K562 (cell line): ENCODE measurements around the gene RBPJ. TPM values are rescaled to one million over a fixed set of nuclear protein-coding genes. Genes with fewer than 3 reads are reported as not detected.

ENCODE experiments used
- ATAC-seq: fragments of 200-7000 bp; cut with Tn5 transposase; 3 replicates; pipeline ENCODE4 v1.9.1; 2020; ENCODE audit warnings: moderate library complexity
- BruUV-seq: library from RNA; stranded (reverse); fragments of 400-500 nt; replicated peaks from 2 replicates; lab custom pipeline; 2021; lab: Mats Ljungman, UMichigan
- CTCF ChIA-PET: fragments of 300-600 bp; formaldehyde crosslinking; extraction: SDS; loops from one replicate; lab custom pipeline; 2021; ENCODE audit warnings: low intra/inter-chr PET ratio; lab: Yijun Ruan, JAX
- POLR2A ChIA-PET: fragments of 300-600, 350-650 bp; sonication (Branson Sonifier 250); formaldehyde crosslinking; extraction: SDS; loops from one replicate; lab custom pipeline; 2021; ENCODE audit warnings: antibody characterized with exemption, inconsistent platforms; lab: Yijun Ruan, JAX
- DNase-seq, 4 experiments: peaks; one replicate each; pipeline versions ENCODE4 v3.0.0 to v3.0.0-alpha.2; 2011 to 2018; ENCODE audit warnings: low spot score in 3 of 4, mixed read lengths in 3 of 4; ENCODE audit errors: extremely low read depth in 1 of 4
- FAIRE-seq: peaks from 2 replicates; lab custom pipeline; 2011; peaks lifted over from hg19 to GRCh38; lab: Jason Lieb, UNC
- H2AFZ ChIP-seq: 2 replicates; pipeline ENCODE4 v1.6.0; 2011; ENCODE audit warnings: low read depth, low read length, control low read depth, inconsistent platforms
- H3K27ac ChIP-seq: fragments of 200-600 bp; 3 replicates; pipeline ENCODE4 v1.8.0; 2011; ENCODE audit warnings: low read depth, mild to moderate bottlenecking, control low read depth, inconsistent platforms, low read length, moderate library complexity, mixed read lengths; ENCODE audit errors: extremely low read depth
- H3K27me3 ChIP-seq, 2 experiments: fragments of 300-600 bp in 1 of 2; 2 replicates in 1 of 2; 3 replicates in 1 of 2; pipeline versions ENCODE4 v1.6.0 to v1.8.0; 2011; ENCODE audit warnings: inconsistent platforms in 2 of 2, low read length in 2 of 2, mild to moderate bottlenecking in 1 of 2, mixed read lengths in 1 of 2, moderate library complexity in 1 of 2; ENCODE audit not compliant: control insufficient read depth in 2 of 2, insufficient read depth in 2 of 2
- H3K36me3 ChIP-seq: fragments of 300-600 bp; 3 replicates; pipeline ENCODE4 v1.8.0; 2011; ENCODE audit warnings: mild to moderate bottlenecking, low read length, inconsistent platforms; ENCODE audit not compliant: control insufficient read depth, insufficient read depth
- H3K4me1 ChIP-seq, 2 experiments: fragments of 200-600 bp in 1 of 2; replicated peaks in 1 of 2; 2 replicates in 1 of 2; 3 replicates in 1 of 2; pipeline versions ENCODE4 v1.5.1 to v1.8.0; 2011; ENCODE audit warnings: inconsistent platforms in 2 of 2, low read length in 2 of 2, mild to moderate bottlenecking in 1 of 2, mixed read lengths in 1 of 2, moderate library complexity in 1 of 2; ENCODE audit not compliant: control insufficient read depth in 2 of 2, insufficient read depth in 2 of 2
- H3K4me2 ChIP-seq: 2 replicates; pipeline ENCODE4 v1.6.1; 2011; ENCODE audit warnings: low read length, control low read depth, inconsistent platforms, mixed read lengths; ENCODE audit not compliant: insufficient read depth
- H3K4me3 ChIP-seq: fragments of 200-600 bp; sonication (generic), shearing (Covaris generic); 2 replicates; pipeline ENCODE4 v1.5.1; 2016; ENCODE audit warnings: control low read depth, inconsistent platforms
- H3K79me2 ChIP-seq: fragments of 200-600 bp; 3 replicates; pipeline ENCODE4 v1.8.0; 2011; ENCODE audit warnings: low read length, inconsistent platforms; ENCODE audit not compliant: control insufficient read depth, insufficient read depth
- H3K9ac ChIP-seq, 2 experiments: 2 replicates each; pipeline versions ENCODE4 v1.6.0 to v1.6.1; 2011; ENCODE audit warnings: low read depth in 2 of 2, low read length in 2 of 2, control low read depth in 1 of 2, inconsistent platforms in 1 of 2, mild to moderate bottlenecking in 1 of 2, mixed read lengths in 1 of 2; ENCODE audit not compliant: insufficient read depth in 1 of 2
- H3K9me1 ChIP-seq: one replicate; pipeline ENCODE4 v1.6.0; 2011; ENCODE audit warnings: inconsistent platforms, mild to moderate bottlenecking, low read length, moderate library complexity; ENCODE audit not compliant: control insufficient read depth, insufficient read depth
- H3K9me3 ChIP-seq: replicated peaks from 2 replicates; pipeline ENCODE4 v1.5.1; 2011; ENCODE audit warnings: low read depth, low read length, inconsistent platforms; ENCODE audit not compliant: control insufficient read depth, insufficient read depth
- H4K20me1 ChIP-seq: replicated peaks from 2 replicates; pipeline ENCODE4 v1.6.1; 2011; ENCODE audit warnings: low read length, inconsistent platforms, mixed read lengths; ENCODE audit not compliant: control insufficient read depth, insufficient read depth
- ZNF165 ChIP-seq: fragments of 250-450 bp; sonication (Bioruptor Pico); IDR thresholded peaks from 2 replicates; pipeline ENCODE4 v1.4.0; 2020; ENCODE audit warnings: borderline replicate concordance
- ZNF316 ChIP-seq: fragments of 450-650 bp; IDR thresholded peaks from 2 replicates; pipeline ENCODE4 v1.6.1; 2016
- ZNF717 ChIP-seq: fragments of 250-450 bp; sonication (Bioruptor Pico); IDR thresholded peaks from 2 replicates; pipeline ENCODE4 v1.5.0; 2021
- WGBS: fragments of 100-300 bp; shearing (Covaris generic); methylation state at CpG from one replicate; pipeline ENCODE4 v1.1.6; 2016; ENCODE audit warnings: low coverage, mixed read lengths; ENCODE audit not compliant: insufficient coverage; ENCODE audit errors: missing lambda C conversion rate; 5-methylcytosine and 5-hydroxymethylcytosine counted together
- in situ Hi-C: fragments of 300-500 bp; cut with MboI; formaldehyde crosslinking; loops from 4 replicates; pipeline ENCODE4 v1.15.0; 2018; ENCODE audit warnings: inconsistent platforms, mixed read lengths
- intact Hi-C: fragments of 100-400 bp; cut with micrococcal nuclease; formaldehyde crosslinking; loops from 2 replicates; pipeline ENCODE4 v1.14.2; 2022
- polyA plus RNA-seq, 8 experiments: library from polyadenylated mRNA; depleted of rRNA in 4 of 8; stranded (reverse) in 5 of 8; unstranded in 3 of 8; fragments of >200 nt; fragmentation: Nextera tagmentation in 2 of 8; fragmentation: Illumina TruSeq in 1 of 8; extraction: Ambion mirVana in 2 of 8; extraction: Trizol in 1 of 8; gene quantifications; 2 replicates each; pipeline versions ENCODE4 v1.2.1 to v1.2.3, GENCODE V29; 2011 to 2014; ENCODE audit warnings: inconsistent platforms in 1 of 8, missing spikeins in 1 of 8
- total RNA-seq, 7 experiments: library from RNA; depleted of rRNA in 6 of 7; stranded (reverse); fragments of >200 nt in 6 of 7; fragmentation: Illumina TruSeq in 2 of 7; extraction: Trizol in 2 of 7; gene quantifications; 2 replicates each; pipeline versions ENCODE4 v1.2.1 to v1.2.3, GENCODE V29; 2011 to 2021; ENCODE audit warnings: low replicate concordance in 1 of 7
- TF ChIP-seq, protein P1 (sequence below): IDR thresholded peaks from 3 replicates; pipeline ENCODE4 v1.6.1; 2011; ENCODE audit warnings: borderline replicate concordance, mild to moderate bottlenecking, moderate library complexity; ENCODE audit not compliant: insufficient read length; ENCODE audit errors: extremely low read depth

RBPJ gene
- total and polyA plus RNA-seq, 9 of the 15 experiments (the other 6 are each of a cell fraction or from before 2014, with no cell fraction given) = 17.2 to 49.4 (median 33.8) TPM

DNA sequence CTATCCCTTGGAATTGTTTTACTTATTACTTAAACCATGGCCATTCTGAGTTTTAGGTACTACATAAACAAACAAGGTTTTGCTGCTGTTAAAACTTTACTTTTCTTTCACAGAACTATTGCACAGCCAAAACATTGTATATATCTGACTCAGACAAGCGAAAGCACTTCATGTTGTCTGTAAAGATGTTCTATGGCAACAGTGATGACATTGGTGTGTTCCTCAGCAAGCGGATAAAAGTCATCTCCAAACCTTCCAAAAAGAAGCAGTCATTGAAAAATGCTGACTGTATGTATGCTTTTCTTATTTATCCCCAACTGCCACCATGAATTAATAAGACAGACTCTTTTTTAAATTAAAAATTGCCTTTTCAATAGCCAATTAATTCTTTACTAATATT is 99.6 kb downstream of the RBPJ start:
- Histone ChIP-seq H3K9me1 (no peaks in the 10 kb centered on the region), H2AFZ (no peak overlapping the region), H3K27ac (no peak overlapping the region), H3K36me3 (peaks cover 39% of the 10 kb centered on the region; the same call in 2 of the 3 replicates), H3K4me1 (no peaks in the 10 kb centered on the region), H3K79me2 (no peaks in the 10 kb centered on the region), H3K4me3 (no peak overlapping the region), H4K20me1 (no peaks in the 10 kb centered on the region), H3K4me2 (no peak overlapping the region), H3K9ac (no peak overlapping the region), H3K9me3 (no peaks in the 10 kb centered on the region), H3K27me3 (no peaks in the 10 kb centered on the region)
- intact Hi-C loops = no loop called here
- DNase-seq (no peak), FAIRE-seq (no peak), ATAC-seq (no peak)
- POLR2A ChIA-PET = interaction anchor here (1.1 kb wide), 1 partner anchor 8 kb away, joined by 3 read pairs; no protein-coding TSS in a partner anchor
- no peak for TF ChIP-seq ZNF165 (CRISPR knock-in tag)
- TF ChIP-seq ZNF717 = no peak
- TF ChIP-seq, protein P1, sequence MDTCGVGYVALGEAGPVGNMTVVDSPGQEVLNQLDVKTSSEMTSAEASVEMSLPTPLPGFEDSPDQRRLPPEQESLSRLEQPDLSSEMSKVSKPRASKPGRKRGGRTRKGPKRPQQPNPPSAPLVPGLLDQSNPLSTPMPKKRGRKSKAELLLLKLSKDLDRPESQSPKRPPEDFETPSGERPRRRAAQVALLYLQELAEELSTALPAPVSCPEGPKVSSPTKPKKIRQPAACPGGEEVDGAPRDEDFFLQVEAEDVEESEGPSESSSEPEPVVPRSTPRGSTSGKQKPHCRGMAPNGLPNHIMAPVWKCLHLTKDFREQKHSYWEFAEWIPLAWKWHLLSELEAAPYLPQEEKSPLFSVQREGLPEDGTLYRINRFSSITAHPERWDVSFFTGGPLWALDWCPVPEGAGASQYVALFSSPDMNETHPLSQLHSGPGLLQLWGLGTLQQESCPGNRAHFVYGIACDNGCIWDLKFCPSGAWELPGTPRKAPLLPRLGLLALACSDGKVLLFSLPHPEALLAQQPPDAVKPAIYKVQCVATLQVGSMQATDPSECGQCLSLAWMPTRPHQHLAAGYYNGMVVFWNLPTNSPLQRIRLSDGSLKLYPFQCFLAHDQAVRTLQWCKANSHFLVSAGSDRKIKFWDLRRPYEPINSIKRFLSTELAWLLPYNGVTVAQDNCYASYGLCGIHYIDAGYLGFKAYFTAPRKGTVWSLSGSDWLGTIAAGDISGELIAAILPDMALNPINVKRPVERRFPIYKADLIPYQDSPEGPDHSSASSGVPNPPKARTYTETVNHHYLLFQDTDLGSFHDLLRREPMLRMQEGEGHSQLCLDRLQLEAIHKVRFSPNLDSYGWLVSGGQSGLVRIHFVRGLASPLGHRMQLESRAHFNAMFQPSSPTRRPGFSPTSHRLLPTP = no peak
- TF ChIP-seq ZNF316 = 0 out of 2 replicates have a peak, but pooled peaks have one; percentile 5
- CTCF ChIA-PET = no interaction called here
- in situ Hi-C loops = loop anchor here (25.0 kb wide), 1 partner anchor 358 kb away; no protein-coding TSS in a partner anchor
- 94% methylated on average over 2 of the region's 2 CpGs for WGBS
- no TSS peak for BruUV-seq
